GM18861 (cell line): ENCODE results near the gene ADAM33.

Source experiments
- ATAC-seq: cut with Tn5 transposase; IDR thresholded peaks from one replicate; pipeline ENCODE4 v1.9.1; 2021; ENCODE audit not compliant: unreplicated experiment

The ADAM33 gene

DNA sequence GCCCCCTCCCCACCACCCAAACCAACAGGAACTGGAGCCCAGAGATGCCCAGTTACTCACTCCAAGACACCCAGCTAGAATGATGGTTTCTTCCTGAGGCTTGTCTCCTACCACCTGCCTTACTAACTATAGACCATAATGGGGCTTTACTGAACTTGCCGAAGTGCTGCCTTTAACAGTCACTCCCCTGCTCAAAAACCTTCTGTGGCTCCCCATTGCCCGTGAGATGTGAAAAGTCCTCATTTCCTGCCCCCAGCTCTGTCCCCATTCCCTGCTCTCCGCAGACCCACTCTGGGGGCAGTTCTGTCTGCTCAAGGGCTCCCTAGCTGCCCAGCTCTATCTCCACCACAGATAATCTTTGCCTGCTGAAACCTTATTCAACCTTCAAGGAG is 25.7 kb upstream of the ADAM33 start:
- ATAC-seq: no peak

DNA sequence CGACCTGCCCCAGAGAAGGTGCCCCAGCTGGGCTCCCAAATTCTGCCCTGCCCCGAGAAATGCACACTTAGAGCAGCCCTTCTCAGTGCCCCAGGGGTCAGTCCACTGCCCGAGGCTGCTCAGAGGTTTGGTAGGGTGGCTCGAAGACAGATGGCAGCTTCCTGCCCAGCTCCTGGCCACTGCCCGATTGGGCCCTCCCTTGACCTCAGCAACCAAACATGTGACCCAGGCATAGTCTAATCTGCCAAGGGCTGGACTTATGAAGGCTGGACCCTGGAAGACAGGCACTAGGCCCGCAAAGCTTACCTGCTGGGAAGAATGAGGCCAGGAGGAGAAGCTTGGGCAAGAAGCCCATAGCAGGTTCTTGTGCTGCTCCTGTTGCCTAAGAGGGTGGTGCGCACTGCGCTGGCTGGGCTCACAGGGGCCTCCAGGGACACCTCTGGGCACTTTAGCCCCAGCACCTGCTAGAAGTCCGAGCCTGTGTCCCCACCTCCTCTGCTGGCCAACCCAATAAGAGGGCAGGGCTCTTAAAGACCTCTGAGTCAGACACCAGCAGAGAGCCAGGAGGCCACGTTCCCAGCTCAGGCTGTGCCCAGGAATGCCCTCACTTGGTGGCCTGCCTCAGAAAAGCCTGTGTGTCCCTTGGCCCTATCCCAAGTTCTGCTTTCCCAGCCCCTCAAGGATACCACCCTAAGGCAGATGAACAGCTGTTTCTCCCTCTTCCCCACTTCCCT is 25.1 kb upstream of the ADAM33 start:
- no peak for ATAC-seq

DNA sequence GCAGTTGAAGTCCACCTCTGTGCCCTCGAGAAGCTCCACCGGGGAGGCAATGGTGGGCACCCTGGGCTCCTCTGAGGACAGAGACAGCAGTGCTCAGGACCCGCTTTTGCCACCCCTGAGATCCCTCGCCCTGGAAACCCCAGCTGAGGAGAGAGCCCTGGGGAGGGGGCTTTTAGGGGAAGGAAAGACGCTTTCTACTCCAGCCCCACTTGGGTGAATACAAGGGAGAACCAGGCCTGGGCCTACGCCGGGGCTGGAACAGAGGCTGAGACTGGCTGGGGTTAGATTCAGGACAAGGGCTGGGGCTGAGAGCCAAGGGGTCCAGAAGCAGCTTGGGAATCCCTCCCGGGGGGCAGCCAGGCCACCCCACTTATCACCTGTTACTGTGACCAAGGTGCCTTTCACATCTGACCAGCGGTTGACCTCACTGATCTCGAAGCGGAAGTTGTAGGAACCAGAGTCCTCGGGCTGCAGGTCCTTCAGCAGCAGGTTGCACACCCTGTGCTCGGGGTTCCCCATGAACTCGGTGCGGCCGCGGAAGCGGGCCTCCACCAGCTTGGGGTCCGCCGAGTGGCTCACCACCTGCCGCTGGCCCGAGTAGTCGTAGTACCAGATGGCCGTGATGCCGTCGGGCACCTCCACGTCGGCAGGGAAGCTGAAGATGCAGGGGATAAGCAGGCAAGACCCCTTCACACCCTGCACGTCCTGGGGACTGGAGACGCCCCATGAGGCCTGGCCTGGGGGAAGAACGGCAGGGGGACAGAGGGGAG is 24.3 kb upstream of the ADAM33 start:
- ATAC-seq: no peak

DNA sequence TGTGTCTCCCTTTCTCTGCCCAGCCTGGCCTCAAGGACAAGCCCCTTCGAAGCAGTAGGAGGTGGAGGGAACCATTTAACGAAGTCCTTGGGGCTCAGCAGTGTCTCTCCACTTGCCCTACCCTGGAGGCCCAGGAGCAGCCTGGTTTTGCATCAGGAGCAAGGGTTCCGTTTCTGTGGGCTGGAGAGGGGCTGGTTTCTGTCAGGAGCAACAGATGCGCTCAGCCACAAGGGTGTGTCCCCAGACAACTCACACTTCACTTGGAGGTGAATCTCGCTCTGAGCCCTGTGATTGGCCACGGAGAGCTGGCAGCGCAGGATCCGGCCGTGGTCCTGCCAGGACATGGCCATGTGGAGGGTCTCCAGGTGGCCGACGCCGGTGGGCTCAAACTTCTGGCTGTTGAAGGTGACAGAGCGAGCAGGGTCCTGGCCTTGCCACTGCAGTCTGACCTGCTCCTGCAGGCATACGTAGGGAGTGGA is 23.7 kb upstream of the ADAM33 start:
- ATAC-seq: no peak

DNA sequence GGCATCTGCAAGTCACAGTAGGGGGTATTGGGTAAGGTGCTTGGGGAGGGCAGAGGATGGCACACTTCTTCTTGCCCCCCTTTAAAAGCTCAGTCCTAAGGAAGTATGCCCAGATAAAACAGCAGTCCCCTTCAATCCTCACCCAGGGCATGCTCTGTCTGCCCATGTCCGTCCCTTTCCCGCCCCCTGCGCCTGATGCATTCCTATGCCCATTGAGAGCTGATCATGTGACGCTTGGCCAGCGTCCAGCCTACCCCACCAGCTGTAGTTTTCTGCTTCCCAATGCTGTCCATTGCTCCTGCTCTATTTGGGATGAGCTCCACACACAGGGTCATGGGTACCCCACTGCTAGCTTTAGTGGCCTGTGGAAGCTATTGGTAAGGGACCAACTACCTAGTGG is 22.3 kb upstream of the ADAM33 start:
- ATAC-seq: no peak

GRCh38 chr20:3702611-3703391 is 21.0 kb upstream of the ADAM33 start:
- no peak for ATAC-seq

GRCh38 chr20:3701061-3701998 is 19.5 kb upstream of the ADAM33 start:
- no peak for ATAC-seq

GRCh38 chr20:3699037-3699436 is 17.2 kb upstream of the ADAM33 start:
- no peak for ATAC-seq

DNA sequence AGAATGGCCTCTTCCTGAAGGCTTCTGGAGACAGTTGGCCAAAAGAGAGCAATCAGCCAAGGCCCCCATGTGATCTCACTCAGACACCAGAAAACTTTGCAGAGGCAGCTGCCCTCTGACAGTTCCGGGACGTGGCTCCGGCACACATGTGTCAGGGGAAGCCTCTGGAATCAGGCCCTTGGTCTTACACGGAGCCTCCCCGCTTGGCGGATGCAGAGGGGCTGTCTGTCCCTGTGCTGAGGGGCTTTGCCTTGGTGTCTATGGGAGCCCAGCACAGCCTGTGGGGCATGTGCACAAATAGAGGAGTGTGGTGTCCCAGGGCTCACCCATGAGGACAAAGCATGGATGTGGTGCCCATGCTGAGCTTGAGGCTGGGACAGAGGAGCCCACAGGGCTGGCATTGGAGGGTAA is 16.8 kb upstream of the ADAM33 start:
- no peak for ATAC-seq

- no peak for ATAC-seq
These were observed 15.9 kb upstream of the ADAM33 start for GRCh38 chr20:3697588-3698305.

GRCh38 chr20:3696745-3697587 is 15.2 kb upstream of the ADAM33 start:
- no peak for ATAC-seq

GRCh38 chr20:3696200-3696599 is 14.4 kb upstream of the ADAM33 start:
- ATAC-seq: no peak

DNA sequence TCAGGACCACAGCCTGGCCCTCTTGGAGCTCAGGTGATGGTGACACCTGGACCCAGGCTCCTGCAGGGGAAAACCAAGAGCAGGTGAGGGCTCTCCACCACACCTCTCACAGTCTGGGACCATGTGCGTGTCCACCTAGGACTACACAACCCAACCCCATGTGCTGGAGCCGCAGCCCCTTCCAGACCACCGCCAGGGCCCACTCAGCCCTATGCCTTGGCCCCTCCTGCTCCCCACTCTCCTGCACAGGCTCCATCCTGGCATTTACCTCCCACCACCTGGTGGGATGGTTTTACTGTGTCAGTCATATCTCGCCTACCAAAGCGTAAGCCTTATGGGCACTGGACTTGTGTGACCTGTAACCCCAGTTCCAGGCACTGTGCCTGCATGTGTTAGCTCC is 13.1 kb upstream of the ADAM33 start:
- ATAC-seq: no peak

GRCh38 chr20:3693376-3693775 is 11.6 kb upstream of the ADAM33 start:
- ATAC-seq: no peak

GRCh38 chr20:3692706-3693294 is 11.0 kb upstream of the ADAM33 start:
- ATAC-seq: no peak

- ATAC-seq: no peak
These were observed 10.1 kb upstream of the ADAM33 start for GRCh38 chr20:3691897-3692296.

- ATAC-seq: no peak
These were observed 9.5 kb upstream of the ADAM33 start for GRCh38 chr20:3691306-3691705.

- ATAC-seq: no peak
These were observed 8.6 kb upstream of the ADAM33 start for GRCh38 chr20:3690413-3690812.

- ATAC-seq: no peak
These were observed 8.2 kb upstream of the ADAM33 start for GRCh38 chr20:3689978-3690377.
